Activated CD8-positive, alpha-beta T cell treated with anti-CD3 and anti-CD28 coated beads, Interleukin-2, amount 10 ng/mL, durations not matched to agents 7 days and 5 days (primary cell): ENCODE measurements around the gene SMIM36. TPM values are rescaled to one million over a fixed set of nuclear protein-coding genes. Genes with fewer than 3 reads are reported as not detected.
A peak's percentile ranks its signal among the peaks of the same experiment; 100 is the strongest.
"Not testable (repeated sequence)": the region's sequence is repeated elsewhere in the genome, so short reads cannot be mapped to it uniquely, and the experiment has no call there.

ENCODE experiments used
- ATAC-seq: fragments of 150-1000 bp; cut with Tn5 transposase; one replicate; pipeline ENCODE4 v1.10.0; 2021; ENCODE audit warnings: moderate library complexity
- CTCF ChIA-PET: fragments of 350-600 bp; sonication (Branson Sonifier 250); formaldehyde crosslinking; loops from one replicate; lab custom pipeline; 2021; ENCODE audit warnings: antibody characterized with exemption; lab: Charles Lee
- POLR2A ChIA-PET: fragments of 350-600 bp; sonication (Branson Sonifier 250); formaldehyde crosslinking; loops from one replicate; lab custom pipeline; 2021; ENCODE audit warnings: antibody characterized with exemption; lab: Charles Lee
- DNase-seq: peaks from one replicate; pipeline ENCODE4 v3.0.0-alpha.2; 2020
- H3K27ac Mint-ChIP-seq: one replicate; pipeline ENCODE4 v1.8.0; 2021; ENCODE audit warnings: mild to moderate bottlenecking, mixed read lengths
- H3K27me3 Mint-ChIP-seq: one replicate; pipeline ENCODE4 v1.8.0; 2021; ENCODE audit warnings: low read depth, mixed read lengths
- H3K36me3 Mint-ChIP-seq: one replicate; pipeline ENCODE4 v1.8.0; 2021; ENCODE audit warnings: low read depth, mixed read lengths
- H3K4me1 Mint-ChIP-seq: one replicate; pipeline ENCODE4 v1.8.0; 2021; ENCODE audit warnings: low read depth, mixed read lengths
- H3K4me3 Mint-ChIP-seq: one replicate; pipeline ENCODE4 v1.8.0; 2021; ENCODE audit warnings: mild to moderate bottlenecking, mixed read lengths
- H3K9me3 Mint-ChIP-seq: one replicate; pipeline ENCODE4 v1.8.0; 2022; ENCODE audit warnings: mixed read lengths; ENCODE audit not compliant: insufficient read depth
- total RNA-seq, 2 experiments: library from RNA; stranded (reverse); gene quantifications; one replicate each; pipeline ENCODE4 v1.2.3, GENCODE V29; 2021

SMIM36 gene
- total RNA-seq, 2 experiments from 2014 or later: not detected

DNA sequence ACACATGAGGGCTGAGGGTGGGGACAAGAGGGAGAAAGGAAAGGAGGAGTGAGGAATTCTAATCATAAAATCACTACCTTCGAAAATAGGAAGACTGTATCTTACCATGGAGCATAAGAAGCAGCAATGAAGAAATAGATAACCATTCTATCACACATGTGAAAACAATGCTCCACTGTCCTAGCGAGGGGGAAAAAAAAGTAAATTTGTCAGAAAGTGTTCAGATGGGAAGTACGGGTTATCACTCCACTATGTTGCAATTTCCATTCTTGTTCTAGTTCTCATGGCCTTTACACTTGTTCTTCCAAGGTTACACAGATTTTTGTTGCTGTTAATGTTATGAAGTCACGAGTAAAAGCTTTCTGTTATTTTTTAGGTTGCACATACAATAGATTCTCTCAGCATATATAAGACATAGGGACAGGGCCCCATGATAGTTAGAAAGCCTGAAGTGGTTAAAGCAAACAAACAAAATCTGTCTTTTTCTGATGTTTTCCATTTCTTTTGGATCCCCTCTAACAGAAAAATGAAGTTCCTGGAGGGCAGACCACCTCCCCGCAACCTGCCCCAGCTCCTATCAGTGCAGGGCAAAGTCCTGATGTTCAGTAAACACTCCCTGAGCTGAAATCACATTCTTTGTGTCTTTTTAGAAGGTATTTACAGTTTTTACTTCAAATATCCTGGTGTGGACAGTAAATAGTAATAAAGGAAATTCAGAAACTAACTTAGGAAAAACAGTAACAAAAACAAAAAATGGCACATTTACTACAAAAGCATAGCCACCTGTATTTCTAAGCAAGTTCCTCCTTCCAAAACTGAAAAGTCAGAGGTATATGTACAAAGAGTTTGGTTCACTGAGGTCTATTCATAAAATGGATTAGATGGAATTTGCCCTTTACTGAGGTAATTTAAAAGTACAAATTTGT, 103.3 kb downstream of the SMIM36 start:
- ChIA-PET POLR2A (no interaction called here), CTCF (no interaction called here)
- Mint-ChIP-seq H3K4me1 (peaks cover 12% of the 10 kb centered on the region), H3K36me3 (peaks cover 74% of the 10 kb centered on the region), H3K27me3 (no peaks in the 10 kb centered on the region), H3K4me3 (no peak overlapping the region), H3K27ac (no peak overlapping the region), H3K9me3 (no peaks in the 10 kb centered on the region)
- no peak for DNase-seq
- no peak for ATAC-seq

DNA sequence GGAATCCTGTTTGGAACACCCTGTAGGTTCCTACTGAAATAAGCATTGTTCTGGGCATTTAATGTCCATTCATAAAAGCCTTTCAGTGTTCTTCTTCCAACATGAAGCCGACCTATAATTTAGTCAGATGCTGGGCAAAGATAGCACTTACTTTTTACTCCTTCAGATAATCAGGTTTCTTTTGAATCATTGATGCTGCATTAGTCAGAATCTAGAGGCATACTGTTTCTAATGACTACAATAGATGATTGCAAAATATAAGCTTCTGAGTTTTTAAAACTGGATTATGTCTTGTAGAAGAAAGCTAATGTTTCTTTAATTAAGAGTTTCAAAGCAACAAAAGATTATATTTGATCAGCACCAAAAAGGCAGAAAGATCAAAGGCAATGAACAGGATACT, 105.7 kb downstream of the SMIM36 start:
- DNase-seq (no peak), ATAC-seq (no peak)
- CTCF ChIA-PET: interaction anchor here (1.3 kb wide), 1 partner anchor 12 kb away, joined by 4 read pairs; no protein-coding TSS in a partner anchor
- no peak overlapping the region for H3K4me3 Mint-ChIP-seq
- no peaks in the 10 kb centered on the region for H3K9me3 Mint-ChIP-seq
- no peaks in the 10 kb centered on the region for H3K27me3 Mint-ChIP-seq
- peaks cover 71% of the 10 kb centered on the region for H3K36me3 Mint-ChIP-seq
- no peak overlapping the region for H3K27ac Mint-ChIP-seq
- POLR2A ChIA-PET: interaction anchor here (1.1 kb wide), 1 partner anchor 16 kb away, joined by 3 read pairs; the partner anchor contains the start of gene MMD
- peaks cover 11% of the 10 kb centered on the region for H3K4me1 Mint-ChIP-seq

- H3K9me3 Mint-ChIP-seq, H3K4me1 Mint-ChIP-seq, CTCF ChIA-PET, H3K4me3 Mint-ChIP-seq, H3K27ac Mint-ChIP-seq, POLR2A ChIA-PET, DNase-seq, H3K27me3 Mint-ChIP-seq, ATAC-seq: not testable (repeated sequence)
- peaks cover 68% of the 10 kb centered on the region for H3K36me3 Mint-ChIP-seq
These were observed 107.1 kb downstream of the SMIM36 start for GRCh38 chr17:55404197-55404596.

DNA sequence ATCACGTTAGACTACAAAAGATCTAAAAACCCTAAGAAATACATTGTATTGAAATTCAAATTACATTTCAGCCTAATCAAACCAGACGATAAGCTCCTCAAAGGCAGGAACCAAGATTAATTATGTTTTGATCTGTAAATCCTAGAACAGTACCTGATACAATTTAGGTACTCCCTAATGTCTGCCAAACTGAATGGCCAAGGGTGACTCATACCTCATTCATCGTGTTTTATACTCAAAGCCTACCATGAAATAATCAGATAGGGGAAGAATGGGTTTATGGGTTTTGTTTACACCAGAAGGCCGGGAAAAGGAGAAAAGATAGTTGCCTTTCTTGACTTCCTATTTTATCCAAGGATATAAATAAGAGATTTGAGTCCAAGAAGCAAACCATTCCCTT, 108.9 kb downstream of the SMIM36 start:
- Mint-ChIP-seq H3K4me3 (no peak overlapping the region), H3K27me3 (no peaks in the 10 kb centered on the region), H3K4me1 (no peaks in the 10 kb centered on the region), H3K9me3 (no peaks in the 10 kb centered on the region), H3K27ac (peak overlapping the region; percentile 19), H3K36me3 (peaks cover 70% of the 10 kb centered on the region)
- POLR2A ChIA-PET: interaction anchor here (0.6 kb wide), 1 partner anchor 96 kb away, joined by 4 read pairs; no protein-coding TSS in a partner anchor
- CTCF ChIA-PET: interaction anchor here (0.7 kb wide), 1 partner anchor 76 kb away, joined by 3 read pairs; no protein-coding TSS in a partner anchor
- no peak for DNase-seq
- ATAC-seq: no peak

Other genes starting within 250 kb of the SMIM36 start
- under 1 TPM; 0.13 to 0.21 TPM for gene HLF, start 246.5 kb downstream of the SMIM36 start, total RNA-seq
- gene MMD, start 89.6 kb downstream of the SMIM36 start, total RNA-seq: 10 to 100 TPM; 39.4 to 41.3 TPM
- not detected for gene TMEM100, start 211.4 kb upstream of the SMIM36 start, total RNA-seq
- gene PCTP, start 239.6 kb upstream of the SMIM36 start, total RNA-seq: 1 to 10 TPM; 7.7 to 8.2 TPM